OCI-M1 (cell line): ENCODE results near the gene PPT1.

Experiments used
- DNase-seq: peaks from one replicate; lab custom pipeline; 2025; lab: John Stamatoyannopoulos, UW

Gene PPT1

GRCh38 chr1:40096977-40097782, at the start of gene PPT1:
TSS of gene PPT1 (minus strand) at chr1:40097252. CDS start at chr1:40097238, 14 bp downstream.
- DNase-seq = peak; percentile 81

DNA sequence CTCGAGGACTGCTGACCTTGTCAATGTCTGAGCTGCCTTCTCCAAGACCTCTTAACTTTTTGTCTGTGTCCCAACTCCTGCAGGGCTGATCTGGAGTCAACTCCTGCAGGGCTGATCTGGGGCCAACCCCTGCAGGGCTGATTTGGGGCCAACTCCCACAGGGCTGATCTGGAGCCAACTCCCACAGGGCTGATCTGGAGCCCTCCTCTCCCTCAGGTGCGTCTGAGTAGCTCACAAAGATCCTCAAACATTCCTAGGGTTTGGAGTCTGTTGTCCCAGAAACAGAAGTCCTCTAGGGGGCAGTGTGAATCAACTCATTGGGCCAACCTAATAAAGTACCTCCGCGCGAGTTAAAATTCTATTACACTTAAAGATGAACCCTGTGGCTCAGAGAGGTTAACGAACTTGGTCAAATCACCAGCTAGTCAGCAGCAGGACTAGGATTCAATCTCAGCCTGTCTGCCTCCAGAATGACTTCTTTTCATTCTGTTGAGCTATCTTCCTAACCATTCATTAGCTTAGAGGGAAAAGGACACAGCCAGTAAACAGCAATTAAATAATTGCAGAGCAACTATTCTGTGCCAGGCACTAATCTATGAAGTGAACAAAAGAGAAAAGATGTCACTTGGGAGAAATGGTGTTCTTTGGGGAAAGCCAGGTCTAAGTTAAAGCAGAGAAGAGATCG, 47.0 kb upstream of the PPT1 start:
- peak; percentile 87 for DNase-seq

DNA sequence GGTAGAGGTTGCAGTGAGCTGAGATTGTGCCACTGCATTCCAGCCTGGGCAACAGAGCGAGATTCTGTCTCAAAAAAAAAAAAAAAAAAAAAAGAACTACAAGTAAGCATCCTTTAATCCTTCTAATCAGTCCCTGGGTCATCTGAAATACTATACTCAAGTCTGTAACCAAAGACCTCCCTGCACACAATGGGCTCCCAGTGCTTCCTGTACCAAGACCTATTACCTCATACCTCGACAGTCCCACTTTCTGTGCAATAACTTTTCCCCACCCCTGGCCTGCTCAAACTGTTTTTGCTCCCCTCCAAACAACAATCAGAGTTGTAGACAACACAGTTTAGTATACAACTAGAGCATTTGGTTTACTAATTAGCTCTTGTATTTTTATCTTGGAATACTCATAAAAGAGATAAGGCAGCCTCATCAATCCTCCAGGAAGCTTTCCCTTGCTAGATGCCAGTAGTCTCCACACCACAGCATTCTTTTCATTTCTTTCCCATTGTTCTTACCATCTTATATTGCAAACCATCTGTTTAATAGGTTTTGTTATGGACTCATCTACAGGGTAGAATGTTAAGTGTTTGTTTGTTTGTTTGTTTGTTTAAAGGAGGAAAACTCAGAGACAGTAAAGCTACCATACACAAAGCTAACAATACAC, 45.0 kb upstream of the PPT1 start:
- no peak for DNase-seq

DNA sequence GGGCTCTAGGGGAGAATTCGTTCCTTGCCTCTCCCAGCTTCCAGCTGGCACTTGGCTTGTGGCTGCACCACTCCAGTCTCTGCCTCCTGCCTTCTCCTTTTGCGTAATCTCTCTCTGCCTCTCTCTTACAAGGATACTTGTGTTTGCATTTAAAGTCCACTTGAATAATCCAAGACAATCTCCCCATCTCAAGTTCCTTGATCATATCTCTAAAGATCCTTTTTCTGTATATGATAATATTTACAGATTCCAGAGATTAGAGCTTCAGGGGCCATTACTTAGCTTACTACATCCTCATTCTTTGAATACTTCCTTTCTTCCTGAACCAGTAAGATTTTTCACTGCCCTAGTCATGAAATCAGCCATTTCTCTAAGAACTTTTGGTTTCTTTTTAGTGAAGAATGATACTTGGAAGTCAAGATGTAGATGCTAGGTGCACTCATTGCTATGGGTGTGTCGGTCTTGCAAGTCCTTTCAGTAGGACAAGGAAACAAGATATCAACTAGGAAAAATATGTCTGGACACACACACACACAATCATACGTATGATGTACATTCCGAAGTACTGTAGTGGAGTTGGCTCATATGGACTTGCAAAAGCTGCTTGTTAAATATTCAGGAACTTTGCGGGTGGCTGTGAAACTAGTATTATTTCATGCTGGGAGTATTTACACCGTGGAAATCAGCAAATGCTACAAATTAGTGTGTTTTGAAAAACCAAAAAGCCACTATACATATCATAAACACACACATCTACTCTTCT, 43.3 kb upstream of the PPT1 start:
- DNase-seq = peak; percentile 20

DNA sequence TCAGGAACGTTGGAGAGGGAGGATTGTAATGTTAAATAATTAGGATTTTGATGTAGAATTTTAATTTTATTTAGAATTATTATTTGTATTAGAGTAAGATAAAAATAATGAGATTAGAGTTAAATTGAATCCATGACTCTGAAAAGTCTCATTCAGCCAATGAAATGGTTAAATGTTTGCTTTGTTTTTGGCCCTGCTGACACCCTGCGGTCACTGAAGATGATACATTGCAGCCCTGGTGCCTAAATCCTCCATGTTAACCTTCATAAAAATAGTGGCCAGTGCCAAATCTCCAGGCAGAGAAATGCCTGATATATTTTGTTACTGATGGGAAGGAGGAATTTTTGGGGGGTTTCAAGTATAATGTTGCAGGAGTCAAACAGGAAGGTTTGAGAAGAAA, 36.8 kb upstream of the PPT1 start:
- peak; percentile 53 for DNase-seq

DNA sequence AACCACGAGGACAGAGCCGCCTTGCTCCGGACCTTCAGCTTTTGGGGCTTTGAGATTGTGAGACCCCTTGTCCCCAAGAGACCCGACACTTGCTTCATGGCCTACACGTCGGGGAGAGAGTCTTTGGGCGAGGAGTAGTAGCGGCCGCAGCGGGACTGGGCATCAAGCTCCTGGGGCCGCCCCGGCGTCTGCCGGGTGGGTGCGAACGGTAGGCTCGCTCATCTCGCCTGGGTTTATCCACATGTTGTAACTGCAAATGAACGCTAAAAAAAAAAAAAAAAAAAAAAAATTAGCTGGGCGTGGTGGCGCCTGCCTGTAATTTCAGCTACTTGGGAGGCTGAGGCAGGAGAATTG, 36.2 kb upstream of the PPT1 start:
- DNase-seq = no peak

DNA sequence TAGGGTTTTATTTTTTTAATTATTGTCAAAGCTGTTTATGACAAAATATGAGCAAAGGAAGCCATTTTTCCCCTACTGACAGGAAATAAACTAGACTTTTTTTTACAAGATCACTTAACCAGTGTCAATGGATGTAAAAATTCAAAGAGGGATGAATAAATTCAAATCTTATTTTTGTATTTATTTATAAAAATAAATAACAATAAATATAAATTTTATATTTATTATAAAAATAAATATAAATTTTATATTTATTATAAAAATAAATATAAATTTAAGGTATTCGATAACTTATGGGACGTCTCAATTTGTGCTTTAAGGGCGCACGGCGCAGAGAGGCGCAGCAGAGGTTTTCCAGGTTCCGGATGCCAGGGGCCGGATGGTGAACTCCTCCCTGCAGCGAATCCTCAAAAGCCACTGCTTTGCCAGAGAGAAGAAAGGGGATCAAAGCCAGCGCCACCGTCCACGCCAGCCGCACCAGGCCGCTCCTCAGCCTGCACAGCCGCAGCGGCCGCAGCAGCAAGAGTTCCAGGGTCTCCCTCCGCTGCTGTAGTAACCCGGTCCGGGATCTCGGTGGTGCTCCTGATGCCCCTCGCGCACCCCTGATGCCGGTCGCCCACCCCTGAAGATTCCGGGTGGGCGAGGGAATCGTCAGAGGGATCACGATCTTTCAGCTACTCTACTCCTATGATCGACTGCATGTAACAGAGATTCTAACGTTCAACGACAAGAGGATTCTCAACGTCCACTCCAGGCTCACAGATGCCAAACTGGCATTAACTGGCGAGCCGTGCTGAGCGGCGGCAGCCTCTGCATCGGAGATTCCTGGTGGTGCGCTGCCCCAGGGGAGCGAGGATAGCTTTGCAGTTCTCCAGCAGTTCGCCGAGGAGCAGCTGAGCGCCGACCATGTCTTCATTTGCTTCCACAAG, 35.6 kb upstream of the PPT1 start:
- DNase-seq = no peak

GRCh38 chr1:40130892-40131291, 33.8 kb upstream of the PPT1 start:
- DNase-seq = peak; percentile 85

DNA sequence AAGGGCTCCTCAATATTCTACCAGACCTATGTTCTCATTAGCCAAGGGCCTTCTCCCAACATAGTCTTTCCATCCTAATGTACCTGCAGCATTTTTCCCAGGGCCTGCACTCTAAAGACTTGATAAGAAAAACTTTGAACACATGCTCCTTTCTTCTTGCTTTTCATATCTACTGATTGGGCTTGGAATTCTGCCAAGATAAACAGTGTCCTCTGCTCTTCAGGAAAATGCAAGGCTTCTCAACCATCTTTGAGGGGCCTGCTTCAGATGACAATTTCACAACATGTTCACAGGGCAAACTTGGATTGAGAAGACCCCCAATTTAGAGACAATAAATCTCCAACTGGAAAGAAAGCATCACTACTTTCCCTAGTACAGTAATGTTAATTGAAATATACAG, 25.8 kb upstream of the PPT1 start:
- peak; percentile 33 for DNase-seq

DNA sequence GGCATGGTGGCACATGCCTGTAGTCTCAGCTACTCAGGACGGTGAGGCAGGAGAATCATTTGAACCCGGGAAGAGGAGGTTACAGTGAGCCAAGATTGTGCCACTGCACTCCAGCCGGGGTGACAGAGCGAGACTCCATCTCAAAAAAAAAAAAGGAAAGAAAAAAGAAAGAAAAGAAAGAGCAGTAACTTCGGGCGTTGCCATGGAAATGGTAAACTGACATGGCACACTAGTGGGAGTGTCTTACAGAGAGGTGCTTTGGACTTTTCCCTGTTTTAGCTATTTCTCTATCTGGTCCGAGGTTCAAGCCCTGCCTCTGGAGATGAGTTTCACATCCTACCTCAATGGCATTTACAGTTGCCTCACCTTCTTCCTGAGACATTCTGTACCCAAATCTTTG, 23.1 kb upstream of the PPT1 start:
- DNase-seq = no peak

- no peak for DNase-seq
These were observed 17.3 kb upstream of the PPT1 start for GRCh38 chr1:40114400-40114799.

GRCh38 chr1:40110389-40110788, 13.3 kb upstream of the PPT1 start:
- no peak for DNase-seq

DNA sequence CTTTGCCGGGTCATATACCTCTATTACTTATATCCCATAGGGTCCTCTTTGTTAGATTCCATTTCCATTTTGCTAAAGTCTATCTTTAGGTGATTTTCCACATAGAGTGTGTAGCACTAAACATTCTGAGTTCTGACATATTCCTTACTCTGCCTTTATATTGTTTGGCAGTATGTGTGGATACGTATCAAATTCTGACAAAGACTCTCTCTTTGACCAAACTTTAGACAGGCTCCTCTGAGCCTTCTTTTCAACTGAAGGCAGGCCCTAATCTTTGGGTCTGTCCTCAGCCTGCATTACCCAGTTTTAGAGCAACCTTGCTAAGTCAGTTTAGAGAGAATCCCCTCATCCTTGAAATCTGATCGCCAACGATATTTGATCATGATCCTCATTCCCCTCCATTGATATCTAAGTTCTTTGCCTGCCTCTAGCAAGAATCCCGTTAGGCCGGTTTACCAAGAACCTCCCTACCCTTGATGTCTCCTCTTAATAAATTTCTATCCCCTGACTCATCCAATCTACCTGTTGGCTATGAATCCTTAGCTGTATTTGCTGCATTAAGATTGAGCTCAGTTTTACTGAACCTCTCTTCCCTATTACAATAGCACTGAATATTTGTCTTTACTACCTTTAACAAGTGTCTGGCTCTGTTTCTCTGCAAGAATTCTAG, 10.4 kb upstream of the PPT1 start:
- DNase-seq = no peak

DNA sequence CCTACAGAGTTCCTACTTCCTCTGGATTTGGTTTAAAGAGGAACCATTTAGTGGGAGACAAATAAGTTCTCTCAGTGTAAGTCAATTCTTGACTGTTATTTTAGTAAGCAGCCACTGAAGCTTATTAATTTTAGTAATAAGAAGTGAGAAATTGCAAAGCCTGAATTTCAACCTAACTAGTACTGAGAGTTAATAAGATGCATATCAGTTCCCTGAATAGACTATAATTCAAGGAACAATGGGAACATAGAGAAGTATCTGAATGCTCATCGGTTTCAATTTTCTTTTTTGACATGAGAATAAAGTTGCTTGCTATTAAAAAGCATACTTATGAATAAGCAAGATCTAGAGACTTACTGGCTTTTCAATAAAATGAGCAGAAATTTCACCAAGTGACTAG, 8.0 kb upstream of the PPT1 start:
- DNase-seq = no peak

DNA sequence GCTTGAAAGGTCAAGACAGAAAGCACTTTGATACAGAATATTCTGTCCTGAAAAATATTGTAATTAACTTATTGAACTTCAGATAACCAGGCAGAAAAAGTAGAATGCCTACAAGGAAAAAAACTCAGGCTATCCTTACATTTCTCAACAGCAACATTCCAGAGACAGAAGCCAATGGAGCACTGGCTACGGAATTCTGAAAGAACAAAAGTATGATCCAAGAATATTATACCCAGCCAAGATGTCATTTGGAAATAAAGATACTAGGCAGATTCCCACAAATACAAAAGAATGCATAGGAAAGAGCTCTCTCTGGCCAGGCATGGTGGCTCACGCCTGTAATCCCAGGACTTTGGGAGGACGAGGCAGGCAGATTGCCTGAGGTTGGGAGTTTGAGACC, 5.8 kb upstream of the PPT1 start:
- DNase-seq = no peak

DNA sequence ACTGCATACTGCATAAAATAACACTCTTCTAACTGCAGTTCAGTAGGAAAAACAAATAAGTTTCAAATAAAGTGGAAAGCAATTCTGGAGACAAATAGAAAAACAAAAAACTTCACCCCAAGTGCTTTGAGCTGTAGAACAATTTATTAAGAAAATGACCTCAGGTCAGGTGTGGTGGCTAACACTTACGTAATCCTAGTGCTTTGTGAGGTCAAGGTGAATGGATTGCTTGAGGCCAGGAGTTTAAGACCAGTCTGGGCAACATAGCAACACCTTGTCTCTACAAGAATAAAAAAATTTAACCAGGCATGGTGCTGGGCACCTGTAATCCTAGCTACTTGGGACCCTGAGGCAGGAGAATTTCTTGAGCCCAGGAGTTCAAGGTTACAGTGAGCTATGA, 5.0 kb upstream of the PPT1 start:
- no peak for DNase-seq

DNA sequence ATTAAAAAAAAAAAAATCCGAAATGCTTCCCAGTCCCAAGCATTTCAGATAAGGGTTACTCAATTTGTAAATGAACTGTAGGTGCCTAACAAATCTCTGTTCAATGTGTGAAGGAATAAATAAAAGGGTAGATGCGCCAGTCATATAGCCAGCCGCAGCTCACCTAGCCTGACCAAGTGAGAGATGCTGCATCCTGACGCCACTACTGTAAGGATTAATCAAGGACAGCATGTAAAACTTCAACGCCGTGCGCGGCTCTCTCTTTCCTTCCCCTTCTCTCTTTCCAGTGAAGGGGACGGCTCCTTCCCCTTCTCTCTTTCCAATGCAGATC, 441 bp downstream of the PPT1 start:
- DNase-seq = no peak

- DNase-seq = no peak
These were observed 1.2 kb downstream of the PPT1 start for GRCh38 chr1:40095806-40096205.

DNA sequence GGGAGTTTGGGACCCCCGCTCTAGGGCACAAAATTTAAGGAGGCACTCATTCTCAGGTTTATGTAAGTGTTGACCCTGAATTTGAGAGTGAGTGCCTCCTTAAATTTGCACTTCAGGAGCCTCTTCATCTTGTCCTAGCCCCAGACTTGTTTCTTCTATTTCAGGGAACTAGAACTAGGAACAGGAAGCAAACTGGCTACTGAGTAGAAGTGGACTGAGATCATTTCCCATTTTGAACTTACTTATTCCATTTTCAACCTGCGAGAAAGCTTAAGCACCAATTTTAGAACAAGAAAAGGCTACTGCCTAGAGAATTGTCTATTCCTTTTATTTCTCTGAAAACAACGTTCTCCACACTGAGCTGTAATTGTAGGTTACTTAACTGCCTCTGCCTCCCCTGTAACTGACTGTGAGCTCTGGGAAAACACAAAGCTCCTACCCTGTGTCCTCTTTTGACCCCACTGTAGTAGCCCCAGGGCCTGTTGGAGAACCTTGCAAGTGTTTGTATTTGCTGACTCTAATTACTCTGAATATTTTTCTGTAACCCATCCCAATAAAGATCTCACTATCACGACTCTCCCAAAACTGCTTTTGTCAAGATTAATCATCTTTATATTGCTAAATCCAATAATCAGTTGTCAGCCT, 2.5 kb downstream of the PPT1 start:
- DNase-seq = no peak
